WTC11 (cell line): ENCODE data around the gene TMEM59. TPM values are rescaled to one million over a fixed set of nuclear protein-coding genes. Genes with fewer than 3 reads are reported as not detected.
"Not testable (repeated sequence)": the region's sequence is repeated elsewhere in the genome, so short reads cannot be mapped to it uniquely, and the experiment has no call there.

Source experiments
- ATAC-seq: fragments of 200-7000 bp; cut with Tn5 transposase; 2 replicates; pipeline ENCODE4 v1.10.0; 2021; ENCODE audit warnings: mild to moderate bottlenecking, moderate library complexity
- CTCF ChIA-PET: fragments of 300-600 bp; sonication (Branson Sonifier 250); formaldehyde crosslinking; loops from one replicate; lab custom pipeline; 2021; ENCODE audit warnings: antibody characterized with exemption; lab: Charles Lee
- POLR2A ChIA-PET: fragments of 350-600 bp; sonication (Branson Sonifier 250); formaldehyde crosslinking; loops from one replicate; lab custom pipeline; 2021; ENCODE audit warnings: antibody characterized with exemption; lab: Charles Lee
- DNase-seq: peaks from one replicate; pipeline ENCODE4 v3.0.0; 2021; ENCODE audit warnings: low spot score
- H3K27ac Mint-ChIP-seq: 2 replicates; pipeline ENCODE4 v1.8.0; 2021; ENCODE audit warnings: mixed read lengths
- H3K27me3 Mint-ChIP-seq: 2 replicates; pipeline ENCODE4 v1.8.0; 2021; ENCODE audit warnings: low read depth, mild to moderate bottlenecking, moderate library complexity, mixed read lengths
- H3K36me3 Mint-ChIP-seq: 2 replicates; pipeline ENCODE4 v1.8.0; 2021; ENCODE audit warnings: mixed read lengths
- H3K4me1 Mint-ChIP-seq: 2 replicates; pipeline ENCODE4 v1.8.0; 2022; ENCODE audit warnings: mixed read lengths
- H3K4me3 Mint-ChIP-seq: 2 replicates; pipeline ENCODE4 v1.8.0; 2021; ENCODE audit warnings: mild to moderate bottlenecking, moderate library complexity, mixed read lengths
- H3K9me3 Mint-ChIP-seq: 2 replicates; pipeline ENCODE4 v1.8.0; 2021; ENCODE audit warnings: mixed read lengths
- FOXP1 ChIP-seq: sonication (generic); formaldehyde crosslinking; IDR thresholded peaks from 2 replicates; pipeline ENCODE4 v1.8.0; 2022; ENCODE audit warnings: missing genetic modification reagents, mild to moderate bottlenecking, moderate library complexity, borderline replicate concordance
- JUN ChIP-seq: sonication (generic); formaldehyde crosslinking; IDR thresholded peaks from 2 replicates; pipeline ENCODE4 v1.8.0; 2023; ENCODE audit warnings: mild to moderate bottlenecking, missing genetic modification reagents
- NFYB ChIP-seq: sonication (generic); formaldehyde crosslinking; conservative IDR thresholded peaks from 2 replicates; pipeline ENCODE4 v1.8.0; 2022; ENCODE audit warnings: low read depth, missing genetic modification reagents
- SOX15 ChIP-seq: fragments of 250-450 bp; sonication (Bioruptor Pico); IDR thresholded peaks from 2 replicates; pipeline ENCODE4 v1.9.0; 2021; ENCODE audit warnings: mild to moderate bottlenecking
- ZNF138 ChIP-seq: sonication (generic); formaldehyde crosslinking; conservative IDR thresholded peaks from 2 replicates; pipeline ENCODE4 v1.8.1; 2022; ENCODE audit warnings: mild to moderate bottlenecking, moderate library complexity, missing genetic modification reagents
- total RNA-seq: library from RNA; stranded (reverse); gene quantifications from 3 replicates; pipeline ENCODE4 v1.2.3, GENCODE V29; 2021
- TF ChIP-seq, protein P1 (sequence below): fragments of 250-450 bp; sonication (Bioruptor Pico); IDR thresholded peaks from 2 replicates; pipeline ENCODE4 v1.9.0; 2021; ENCODE audit warnings: mild to moderate bottlenecking, borderline replicate concordance
- TF ChIP-seq, protein P2 (sequence below): sonication (generic); formaldehyde crosslinking; IDR thresholded peaks from 2 replicates; pipeline ENCODE4 v1.8.0; 2022; ENCODE audit warnings: missing genetic modification reagents
- TF ChIP-seq, protein P3 (sequence below): fragments of 200-600 bp; IDR thresholded peaks from 2 replicates; pipeline ENCODE4 v1.8.0; 2022; ENCODE audit warnings: antibody characterized with exemption
- TF ChIP-seq, protein P4 (sequence below): fragments of 250-450 bp; sonication (Bioruptor Pico); IDR thresholded peaks from 2 replicates; pipeline ENCODE4 v1.8.0; 2021; ENCODE audit warnings: mild to moderate bottlenecking

TMEM59 gene
- total RNA-seq, 1 experiment from 2014 or later, result 122 TPM

DNA sequence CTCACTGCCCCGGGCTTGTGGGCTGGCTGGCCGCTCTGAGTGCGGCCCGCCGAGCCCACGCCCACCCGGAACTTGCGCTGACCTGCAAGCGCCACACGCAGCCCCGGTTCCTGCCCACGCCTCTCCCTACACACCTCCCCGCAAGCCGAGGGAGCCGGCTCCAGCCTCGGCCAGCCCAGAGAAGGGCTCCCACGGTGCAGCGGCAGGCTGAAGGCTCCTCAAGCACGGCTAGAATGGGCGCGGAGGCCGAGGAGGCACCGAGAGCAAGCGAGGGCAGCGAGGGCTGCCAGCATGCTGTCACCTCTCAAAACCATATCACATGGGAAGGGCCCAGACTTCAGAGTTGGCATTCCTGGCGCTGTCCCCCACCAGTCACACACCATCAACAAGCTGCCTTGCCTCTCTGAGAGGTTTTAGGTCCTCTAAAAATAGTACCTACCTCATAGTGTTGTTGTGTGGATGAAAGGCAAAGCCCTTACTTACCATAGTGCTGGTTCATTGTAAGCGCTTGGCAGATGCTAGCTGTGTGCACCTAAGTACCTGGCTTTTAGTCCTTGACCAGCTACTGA, 48.4 kb downstream of the TMEM59 start (continued):
- TF ChIP-seq, protein P1, sequence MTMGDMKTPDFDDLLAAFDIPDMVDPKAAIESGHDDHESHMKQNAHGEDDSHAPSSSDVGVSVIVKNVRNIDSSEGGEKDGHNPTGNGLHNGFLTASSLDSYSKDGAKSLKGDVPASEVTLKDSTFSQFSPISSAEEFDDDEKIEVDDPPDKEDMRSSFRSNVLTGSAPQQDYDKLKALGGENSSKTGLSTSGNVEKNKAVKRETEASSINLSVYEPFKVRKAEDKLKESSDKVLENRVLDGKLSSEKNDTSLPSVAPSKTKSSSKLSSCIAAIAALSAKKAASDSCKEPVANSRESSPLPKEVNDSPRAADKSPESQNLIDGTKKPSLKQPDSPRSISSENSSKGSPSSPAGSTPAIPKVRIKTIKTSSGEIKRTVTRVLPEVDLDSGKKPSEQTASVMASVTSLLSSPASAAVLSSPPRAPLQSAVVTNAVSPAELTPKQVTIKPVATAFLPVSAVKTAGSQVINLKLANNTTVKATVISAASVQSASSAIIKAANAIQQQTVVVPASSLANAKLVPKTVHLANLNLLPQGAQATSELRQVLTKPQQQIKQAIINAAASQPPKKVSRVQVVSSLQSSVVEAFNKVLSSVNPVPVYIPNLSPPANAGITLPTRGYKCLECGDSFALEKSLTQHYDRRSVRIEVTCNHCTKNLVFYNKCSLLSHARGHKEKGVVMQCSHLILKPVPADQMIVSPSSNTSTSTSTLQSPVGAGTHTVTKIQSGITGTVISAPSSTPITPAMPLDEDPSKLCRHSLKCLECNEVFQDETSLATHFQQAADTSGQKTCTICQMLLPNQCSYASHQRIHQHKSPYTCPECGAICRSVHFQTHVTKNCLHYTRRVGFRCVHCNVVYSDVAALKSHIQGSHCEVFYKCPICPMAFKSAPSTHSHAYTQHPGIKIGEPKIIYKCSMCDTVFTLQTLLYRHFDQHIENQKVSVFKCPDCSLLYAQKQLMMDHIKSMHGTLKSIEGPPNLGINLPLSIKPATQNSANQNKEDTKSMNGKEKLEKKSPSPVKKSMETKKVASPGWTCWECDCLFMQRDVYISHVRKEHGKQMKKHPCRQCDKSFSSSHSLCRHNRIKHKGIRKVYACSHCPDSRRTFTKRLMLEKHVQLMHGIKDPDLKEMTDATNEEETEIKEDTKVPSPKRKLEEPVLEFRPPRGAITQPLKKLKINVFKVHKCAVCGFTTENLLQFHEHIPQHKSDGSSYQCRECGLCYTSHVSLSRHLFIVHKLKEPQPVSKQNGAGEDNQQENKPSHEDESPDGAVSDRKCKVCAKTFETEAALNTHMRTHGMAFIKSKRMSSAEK, result no peak
- TF ChIP-seq, protein P2, sequence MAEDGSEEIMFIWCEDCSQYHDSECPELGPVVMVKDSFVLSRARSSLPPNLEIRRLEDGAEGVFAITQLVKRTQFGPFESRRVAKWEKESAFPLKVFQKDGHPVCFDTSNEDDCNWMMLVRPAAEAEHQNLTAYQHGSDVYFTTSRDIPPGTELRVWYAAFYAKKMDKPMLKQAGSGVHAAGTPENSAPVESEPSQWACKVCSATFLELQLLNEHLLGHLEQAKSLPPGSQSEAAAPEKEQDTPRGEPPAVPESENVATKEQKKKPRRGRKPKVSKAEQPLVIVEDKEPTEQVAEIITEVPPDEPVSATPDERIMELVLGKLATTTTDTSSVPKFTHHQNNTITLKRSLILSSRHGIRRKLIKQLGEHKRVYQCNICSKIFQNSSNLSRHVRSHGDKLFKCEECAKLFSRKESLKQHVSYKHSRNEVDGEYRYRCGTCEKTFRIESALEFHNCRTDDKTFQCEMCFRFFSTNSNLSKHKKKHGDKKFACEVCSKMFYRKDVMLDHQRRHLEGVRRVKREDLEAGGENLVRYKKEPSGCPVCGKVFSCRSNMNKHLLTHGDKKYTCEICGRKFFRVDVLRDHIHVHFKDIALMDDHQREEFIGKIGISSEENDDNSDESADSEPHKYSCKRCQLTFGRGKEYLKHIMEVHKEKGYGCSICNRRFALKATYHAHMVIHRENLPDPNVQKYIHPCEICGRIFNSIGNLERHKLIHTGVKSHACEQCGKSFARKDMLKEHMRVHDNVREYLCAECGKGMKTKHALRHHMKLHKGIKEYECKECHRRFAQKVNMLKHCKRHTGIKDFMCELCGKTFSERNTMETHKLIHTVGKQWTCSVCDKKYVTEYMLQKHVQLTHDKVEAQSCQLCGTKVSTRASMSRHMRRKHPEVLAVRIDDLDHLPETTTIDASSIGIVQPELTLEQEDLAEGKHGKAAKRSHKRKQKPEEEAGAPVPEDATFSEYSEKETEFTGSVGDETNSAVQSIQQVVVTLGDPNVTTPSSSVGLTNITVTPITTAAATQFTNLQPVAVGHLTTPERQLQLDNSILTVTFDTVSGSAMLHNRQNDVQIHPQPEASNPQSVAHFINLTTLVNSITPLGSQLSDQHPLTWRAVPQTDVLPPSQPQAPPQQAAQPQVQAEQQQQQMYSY (CRISPR knock-in tag), result no peak
- no peak for TF ChIP-seq NFYB (CRISPR knock-in tag)

DNA sequence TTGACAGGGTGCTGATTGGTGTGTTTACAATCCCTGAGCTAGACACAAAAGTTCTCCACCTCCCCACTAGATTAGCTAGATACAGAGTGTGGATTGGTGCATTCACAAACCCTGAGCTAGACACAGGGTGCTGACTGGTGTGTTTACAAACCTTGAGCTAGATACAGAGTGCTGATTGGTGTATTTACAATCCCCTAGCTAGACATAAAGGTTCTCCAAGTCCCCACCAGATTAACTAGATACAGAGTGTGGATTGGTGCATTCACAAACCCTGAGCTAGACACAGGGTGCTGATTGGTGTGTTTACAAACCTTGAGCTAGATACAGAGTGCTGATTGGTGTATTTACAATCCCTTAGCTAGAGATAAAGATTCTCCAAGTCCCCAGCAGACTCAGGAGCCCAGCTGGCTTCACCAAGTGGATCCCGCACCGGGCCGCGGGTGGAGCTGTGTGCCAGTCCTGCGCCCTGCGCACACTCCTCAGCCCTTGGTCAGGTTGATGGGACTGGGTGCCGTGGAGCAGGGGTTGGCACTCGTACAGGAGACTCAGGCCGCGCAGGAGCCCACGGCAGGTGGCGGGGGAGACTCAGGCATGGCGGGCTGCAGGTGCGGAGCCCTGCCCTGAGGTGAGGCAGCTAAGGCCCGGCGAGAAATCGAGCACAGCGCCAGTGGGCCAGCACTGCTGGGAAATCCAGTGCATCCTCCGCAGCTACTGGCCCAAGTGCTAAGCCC, 49.1 kb downstream of the TMEM59 start:
- DNase-seq, POLR2A ChIA-PET, H3K27ac Mint-ChIP-seq, H3K4me1 Mint-ChIP-seq, H3K4me3 Mint-ChIP-seq, H3K36me3 Mint-ChIP-seq, ATAC-seq: not testable (repeated sequence)
- H3K9me3 Mint-ChIP-seq, result peaks cover 15% of the 10 kb centered on the region
- CTCF ChIA-PET, result interaction anchor here (1.7 kb wide), 1 partner anchor 12 kb away, joined by 8 read pairs; no protein-coding TSS in a partner anchor
- peaks cover 14% of the 10 kb centered on the region for H3K27me3 Mint-ChIP-seq

DNA sequence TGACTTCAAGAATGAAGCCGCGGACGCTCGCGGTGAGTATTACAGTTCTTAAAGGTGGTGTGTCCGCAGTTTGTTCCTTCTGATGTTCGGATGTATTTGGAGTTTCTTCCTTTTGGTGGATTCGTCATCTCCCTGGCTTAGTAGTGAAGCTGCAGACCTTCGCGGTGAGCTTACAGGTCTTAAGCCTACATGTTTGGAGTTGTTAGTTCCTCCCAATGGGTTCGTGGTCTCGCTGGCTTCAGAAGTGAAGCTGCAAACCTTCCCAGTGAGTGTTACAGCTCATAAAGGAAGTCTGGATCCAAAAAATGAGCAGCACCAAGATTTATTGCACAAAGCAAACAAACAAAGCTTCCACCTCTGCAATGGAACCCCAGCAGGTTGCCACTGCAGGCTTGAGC, 49.8 kb downstream of the TMEM59 start:
- TF ChIP-seq SOX15, result no peak
- TF ChIP-seq, protein P3, sequence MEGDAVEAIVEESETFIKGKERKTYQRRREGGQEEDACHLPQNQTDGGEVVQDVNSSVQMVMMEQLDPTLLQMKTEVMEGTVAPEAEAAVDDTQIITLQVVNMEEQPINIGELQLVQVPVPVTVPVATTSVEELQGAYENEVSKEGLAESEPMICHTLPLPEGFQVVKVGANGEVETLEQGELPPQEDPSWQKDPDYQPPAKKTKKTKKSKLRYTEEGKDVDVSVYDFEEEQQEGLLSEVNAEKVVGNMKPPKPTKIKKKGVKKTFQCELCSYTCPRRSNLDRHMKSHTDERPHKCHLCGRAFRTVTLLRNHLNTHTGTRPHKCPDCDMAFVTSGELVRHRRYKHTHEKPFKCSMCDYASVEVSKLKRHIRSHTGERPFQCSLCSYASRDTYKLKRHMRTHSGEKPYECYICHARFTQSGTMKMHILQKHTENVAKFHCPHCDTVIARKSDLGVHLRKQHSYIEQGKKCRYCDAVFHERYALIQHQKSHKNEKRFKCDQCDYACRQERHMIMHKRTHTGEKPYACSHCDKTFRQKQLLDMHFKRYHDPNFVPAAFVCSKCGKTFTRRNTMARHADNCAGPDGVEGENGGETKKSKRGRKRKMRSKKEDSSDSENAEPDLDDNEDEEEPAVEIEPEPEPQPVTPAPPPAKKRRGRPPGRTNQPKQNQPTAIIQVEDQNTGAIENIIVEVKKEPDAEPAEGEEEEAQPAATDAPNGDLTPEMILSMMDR, result no peak
- TF ChIP-seq FOXP1 (CRISPR knock-in tag), result no peak
- TF ChIP-seq JUN, result no peak
- no peak for TF ChIP-seq ZNF138 (CRISPR knock-in tag)
- TF ChIP-seq, protein P4, sequence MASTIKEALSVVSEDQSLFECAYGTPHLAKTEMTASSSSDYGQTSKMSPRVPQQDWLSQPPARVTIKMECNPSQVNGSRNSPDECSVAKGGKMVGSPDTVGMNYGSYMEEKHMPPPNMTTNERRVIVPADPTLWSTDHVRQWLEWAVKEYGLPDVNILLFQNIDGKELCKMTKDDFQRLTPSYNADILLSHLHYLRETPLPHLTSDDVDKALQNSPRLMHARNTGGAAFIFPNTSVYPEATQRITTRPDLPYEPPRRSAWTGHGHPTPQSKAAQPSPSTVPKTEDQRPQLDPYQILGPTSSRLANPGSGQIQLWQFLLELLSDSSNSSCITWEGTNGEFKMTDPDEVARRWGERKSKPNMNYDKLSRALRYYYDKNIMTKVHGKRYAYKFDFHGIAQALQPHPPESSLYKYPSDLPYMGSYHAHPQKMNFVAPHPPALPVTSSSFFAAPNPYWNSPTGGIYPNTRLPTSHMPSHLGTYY, result no peak
- no peak overlapping the region for H3K4me3 Mint-ChIP-seq
- no peak overlapping the region for H3K27ac Mint-ChIP-seq
- H3K27me3 Mint-ChIP-seq, result peaks cover 14% of the 10 kb centered on the region
- peaks cover 2% of the 10 kb centered on the region; the same call in 1 of the 2 replicates for H3K36me3 Mint-ChIP-seq
- DNase-seq (no peak), ATAC-seq (no peak)
- peaks cover 15% of the 10 kb centered on the region for H3K9me3 Mint-ChIP-seq
- CTCF ChIA-PET, result interaction anchor here (1.7 kb wide), 1 partner anchor 11 kb away, joined by 8 read pairs; no protein-coding TSS in a partner anchor
- H3K4me1 Mint-ChIP-seq, result no peaks in the 10 kb centered on the region
- POLR2A ChIA-PET, result no interaction called here
